EH (cell line): ENCODE results near the gene RAB40C.

Source experiments
- DNase-seq: peaks from one replicate; pipeline ENCODE4 v3.0.0-alpha.2; 2015; ENCODE audit warnings: low read depth

The RAB40C gene

GRCh38 chr16:647173-647902 is 57.5 kb downstream of the RAB40C start:
- DNase-seq = no peak

GRCh38 chr16:648071-648780 is 58.4 kb downstream of the RAB40C start:
- DNase-seq = peak; percentile 33

GRCh38 chr16:648781-649589 is 59.1 kb downstream of the RAB40C start, which contains the start of gene WDR90:
Gene WDR90 (plus strand): TSS chr16:649365. CDS start chr16:649417, 52 bp downstream.
- DNase-seq = peak; percentile 91

- peak; percentile 39 for DNase-seq
Measured at GRCh38 chr16:649631-650030, 59.8 kb downstream of the RAB40C start.

- DNase-seq = no peak
Measured at GRCh38 chr16:651844-652243, 62.0 kb downstream of the RAB40C start.

- no peak for DNase-seq
Measured at GRCh38 chr16:652454-653305, 62.8 kb downstream of the RAB40C start.

- no peak for DNase-seq
Measured at GRCh38 chr16:654034-654433, 64.2 kb downstream of the RAB40C start.

- no peak for DNase-seq
Measured at GRCh38 chr16:657487-657886, 67.6 kb downstream of the RAB40C start.

- DNase-seq = no peak
Measured at GRCh38 chr16:658679-659571, 69.1 kb downstream of the RAB40C start.

- DNase-seq = no peak
Measured at GRCh38 chr16:659618-660017, 69.8 kb downstream of the RAB40C start.

GRCh38 chr16:660132-660458 is 70.2 kb downstream of the RAB40C start:
- no peak for DNase-seq

GRCh38 chr16:660459-661183 is 70.8 kb downstream of the RAB40C start:
- peak; percentile 87 for DNase-seq

- DNase-seq = no peak
Measured at GRCh38 chr16:661184-661821, 71.4 kb downstream of the RAB40C start.

- DNase-seq = no peak
Measured at GRCh38 chr16:662095-662494, 72.2 kb downstream of the RAB40C start.

GRCh38 chr16:662597-662996 is 72.7 kb downstream of the RAB40C start:
- no peak for DNase-seq

GRCh38 chr16:666572-666971 is 76.7 kb downstream of the RAB40C start:
- DNase-seq = no peak

- DNase-seq = no peak
Measured at GRCh38 chr16:667113-667779, 77.4 kb downstream of the RAB40C start.

GRCh38 chr16:667780-668518 is 78.1 kb downstream of the RAB40C start, which contains the start of gene RHOT2:
Gene RHOT2 (plus strand): TSS chr16:668132. CDS start chr16:668200, 68 bp downstream.
- peak; percentile 90 for DNase-seq
